H1 (cell line): ENCODE measurements around the gene ASTN1. TPM values are rescaled to one million over a fixed set of nuclear protein-coding genes. Genes with fewer than 3 reads are reported as not detected.

Source experiments
- CTCF ChIA-PET: fragments of 300-600 bp; sonication (Branson Sonifier 250); formaldehyde crosslinking; loops from one replicate; lab custom pipeline; 2021; ENCODE audit not compliant: partially characterized antibody; lab: Charles Lee
- POLR2A ChIA-PET: fragments of 300-600 bp; sonication (Branson Sonifier 250); formaldehyde crosslinking; loops from one replicate; lab custom pipeline; 2021; ENCODE audit warnings: inconsistent platforms; ENCODE audit not compliant: partially characterized antibody; lab: Charles Lee
- DNase-seq, 2 experiments: peaks; one replicate each; pipeline versions ENCODE4 v3.0.0 to v3.0.0-alpha.2; 2010 to 2022; ENCODE audit warnings: low spot score in 2 of 2, low read depth in 1 of 2, mixed read lengths in 1 of 2
- FAIRE-seq: peaks from 2 replicates; lab custom pipeline; 2011; peaks lifted over from hg19 to GRCh38; lab: Jason Lieb, UNC
- H2AFZ ChIP-seq: 2 replicates; pipeline ENCODE4 v1.8.1; 2012; ENCODE audit warnings: low read length, inconsistent platforms
- H2AK5ac ChIP-seq: 2 replicates; pipeline ENCODE4 v1.6.1; 2013; ENCODE audit warnings: low read depth, low read length
- H2BK120ac ChIP-seq: replicated peaks from 2 replicates; pipeline ENCODE3; 2013; ENCODE audit warnings: low read depth, low read length, inconsistent platforms
- H2BK12ac ChIP-seq: 2 replicates; pipeline ENCODE4 v1.6.1; 2013; ENCODE audit warnings: low read depth, low read length
- H2BK15ac ChIP-seq: 2 replicates; pipeline ENCODE4 v1.6.1; 2013; ENCODE audit warnings: low read length
- H2BK20ac ChIP-seq: 2 replicates; pipeline ENCODE4 v1.6.1; 2013; ENCODE audit warnings: low read length
- H2BK5ac ChIP-seq: 2 replicates; pipeline ENCODE4 v1.6.1; 2013; ENCODE audit warnings: low read depth, low read length
- H3K14ac ChIP-seq: 2 replicates; pipeline ENCODE4 v1.6.1; 2013; ENCODE audit warnings: inconsistent platforms; ENCODE audit not compliant: insufficient read length
- H3K18ac ChIP-seq: 2 replicates; pipeline ENCODE4 v1.6.1; 2013; ENCODE audit warnings: low read length; ENCODE audit errors: extremely low read depth
- H3K23ac ChIP-seq: 2 replicates; pipeline ENCODE4 v1.6.1; 2013; ENCODE audit warnings: inconsistent platforms; ENCODE audit not compliant: insufficient read length
- H3K23me2 ChIP-seq: 2 replicates; pipeline ENCODE4 v1.6.1; 2013; ENCODE audit warnings: low read depth, low read length
- H3K27ac ChIP-seq: 2 replicates; pipeline ENCODE4 v1.6.1; 2011; ENCODE audit warnings: low read depth, low read length, inconsistent platforms
- H3K27me3 ChIP-seq, 4 experiments: replicated peaks in 1 of 4; 1 replicate in 1 of 4; 2 replicates in 3 of 4; pipeline versions ENCODE4 v1.6.1 to v1.8.1; 2011 to 2013; ENCODE audit warnings: low read length in 3 of 4, mild to moderate bottlenecking in 3 of 4, inconsistent platforms in 2 of 4, mixed read lengths in 2 of 4, moderate library complexity in 1 of 4; ENCODE audit not compliant: control insufficient read depth in 3 of 4, insufficient read depth in 3 of 4; ENCODE audit errors: extremely low read depth in 1 of 4
- H3K36me3 ChIP-seq, 4 experiments: 2 replicates each; pipeline versions ENCODE4 v1.6.1 to v1.8.1; 2011 to 2013; ENCODE audit warnings: mild to moderate bottlenecking in 4 of 4, low read length in 3 of 4, moderate library complexity in 2 of 4, control low read depth in 1 of 4, inconsistent platforms in 1 of 4; ENCODE audit not compliant: insufficient read depth in 4 of 4, control insufficient read depth in 2 of 4
- H3K4ac ChIP-seq: replicated peaks from 2 replicates; pipeline ENCODE3; 2013; ENCODE audit warnings: low read length, low read depth, mixed read lengths, inconsistent platforms; ENCODE audit not compliant: insufficient read length
- H3K4me1 ChIP-seq, 4 experiments: replicated peaks in 1 of 4; 1 replicate in 1 of 4; 2 replicates in 3 of 4; pipeline versions ENCODE4 v1.6.1 to v1.8.1; 2011 to 2013; ENCODE audit warnings: low read length in 3 of 4, inconsistent platforms in 2 of 4, mixed read lengths in 1 of 4; ENCODE audit not compliant: insufficient read depth in 4 of 4, control insufficient read depth in 3 of 4
- H3K4me2 ChIP-seq, 2 experiments: 2 replicates each; pipeline versions ENCODE4 v1.6.1 to v1.8.1; 2011 to 2013; ENCODE audit warnings: low read depth in 2 of 2, low read length in 2 of 2, control low read depth in 1 of 2, inconsistent platforms in 1 of 2, mild to moderate bottlenecking in 1 of 2; ENCODE audit not compliant: insufficient read depth in 1 of 2
- H3K4me3 ChIP-seq, 4 experiments: fragments of 200-600, 300-600 bp in 1 of 4; sonication (generic), shearing (Covaris generic), sonication (Bioruptor Twin) in 1 of 4; 2 replicates each; pipeline versions ENCODE4 v1.5.1 to v1.8.1; 2011 to 2016; ENCODE audit warnings: low read length in 4 of 4, low read depth in 3 of 4, control low read depth in 2 of 4, inconsistent platforms in 2 of 4, mild to moderate bottlenecking in 2 of 4, mixed read lengths in 1 of 4, moderate library complexity in 1 of 4; ENCODE audit not compliant: insufficient read depth in 2 of 4; ENCODE audit errors: extremely low read depth in 1 of 4
- H3K56ac ChIP-seq: replicated peaks from 2 replicates; pipeline ENCODE3; 2013; ENCODE audit warnings: low read depth, mild to moderate bottlenecking, mixed read lengths, low read length, inconsistent platforms; ENCODE audit not compliant: insufficient read length
- H3K79me1 ChIP-seq: 2 replicates; pipeline ENCODE4 v1.6.1; 2013; ENCODE audit warnings: low read depth, low read length, control low read depth
- H3K79me2 ChIP-seq, 2 experiments: 2 replicates each; pipeline versions ENCODE4 v1.6.1 to v1.8.1; 2012 to 2013; ENCODE audit warnings: low read length in 2 of 2, mild to moderate bottlenecking in 2 of 2, inconsistent platforms in 1 of 2; ENCODE audit not compliant: insufficient read depth in 2 of 2, control insufficient read depth in 1 of 2
- H3K9ac ChIP-seq, 4 experiments: replicated peaks in 1 of 4; 1 replicate in 1 of 4; 2 replicates in 3 of 4; pipeline versions ENCODE4 v1.6.1 to v1.8.1; 2011 to 2013; ENCODE audit warnings: low read depth in 3 of 4, low read length in 3 of 4, control low read depth in 2 of 4, mild to moderate bottlenecking in 2 of 4, moderate library complexity in 2 of 4, inconsistent platforms in 1 of 4; ENCODE audit errors: extremely low read depth in 1 of 4
- H3K9me3 ChIP-seq, 2 experiments: 2 replicates each; pipeline versions ENCODE4 v1.6.1 to v1.8.1; 2012 to 2013; ENCODE audit warnings: mild to moderate bottlenecking in 2 of 2, moderate library complexity in 2 of 2, control low read depth in 1 of 2, inconsistent platforms in 1 of 2, low read depth in 1 of 2, low read length in 1 of 2, mixed read lengths in 1 of 2; ENCODE audit not compliant: insufficient read depth in 2 of 2
- H4K20me1 ChIP-seq, 2 experiments: replicated peaks in 1 of 2; 2 replicates each; pipeline versions ENCODE3 to v1.8.1; 2011 to 2013; ENCODE audit warnings: inconsistent platforms in 2 of 2, low read length in 2 of 2, mild to moderate bottlenecking in 1 of 2; ENCODE audit not compliant: insufficient read depth in 2 of 2, control insufficient read depth in 1 of 2
- H4K5ac ChIP-seq: 2 replicates; pipeline ENCODE4 v1.6.1; 2013; ENCODE audit warnings: low read length, low read depth, mixed read lengths, inconsistent platforms; ENCODE audit not compliant: insufficient read length
- H4K8ac ChIP-seq: 2 replicates; pipeline ENCODE4 v1.8.0; 2013; ENCODE audit warnings: mild to moderate bottlenecking, moderate library complexity, low read length, inconsistent platforms; ENCODE audit not compliant: insufficient read depth; ENCODE audit errors: extremely low read depth
- H4K91ac ChIP-seq: replicated peaks from 2 replicates; pipeline ENCODE3; 2013; ENCODE audit warnings: low read length, mixed read lengths, inconsistent platforms; ENCODE audit not compliant: insufficient read length
- ASH2L ChIP-seq: fragments of 200-600, 300-600 bp; sonication (generic); IDR thresholded peaks from one replicate; pipeline ENCODE4 v1.7.1; 2017; ENCODE audit warnings: low read length
- CBX8 ChIP-seq: fragments of 300-800, 300-1000 bp; sonication (generic); IDR thresholded peaks from 2 replicates; pipeline ENCODE4 v1.7.1; 2016; ENCODE audit warnings: low read depth, low read length, borderline replicate concordance
- CHD2 ChIP-seq: IDR thresholded peaks from 2 replicates; pipeline ENCODE4 v1.6.1; 2012; ENCODE audit warnings: low read length, improper control_type of control experiment
- CTBP2 ChIP-seq: IDR thresholded peaks from 2 replicates; pipeline ENCODE4 v1.7.0; 2011; ENCODE audit warnings: borderline replicate concordance, mild to moderate bottlenecking, moderate library complexity, mixed read lengths, low read length; ENCODE audit not compliant: insufficient read depth, insufficient read length
- KDM4A ChIP-seq: IDR thresholded peaks from one replicate; pipeline ENCODE4 v1.7.1; 2012; ENCODE audit warnings: low read depth, mild to moderate bottlenecking, moderate library complexity, low read length, inconsistent platforms; ENCODE audit not compliant: severe bottlenecking
- SIN3A ChIP-seq, 2 experiments: IDR thresholded peaks in 1 of 2; conservative IDR thresholded peaks in 1 of 2; 2 replicates each; pipeline ENCODE4 v1.6.1; 2011 to 2012; ENCODE audit warnings: low read length in 2 of 2, improper control_type of control experiment in 1 of 2, low read depth in 1 of 2, mild to moderate bottlenecking in 1 of 2
- SP1 ChIP-seq: IDR thresholded peaks from 2 replicates; pipeline ENCODE4 v1.6.1; 2011; ENCODE audit warnings: low read depth, low read length
- SRF ChIP-seq: IDR thresholded peaks from 2 replicates; pipeline ENCODE4 v1.6.1; 2011; ENCODE audit warnings: mild to moderate bottlenecking, low read depth, low read length, moderate library complexity
- SUZ12 ChIP-seq: fragments of 200-600 bp; sonication (generic); IDR thresholded peaks from 2 replicates; pipeline ENCODE4 v1.6.1; 2012; ENCODE audit warnings: mild to moderate bottlenecking, inconsistent platforms, low read length, moderate library complexity, mixed read lengths
- TAF1 ChIP-seq: IDR thresholded peaks from 2 replicates; pipeline ENCODE4 v1.6.1; 2011; ENCODE audit warnings: mild to moderate bottlenecking, low read depth, low read length
- TBP ChIP-seq: IDR thresholded peaks from 2 replicates; pipeline ENCODE4 v1.6.1; 2011; ENCODE audit warnings: low read depth, low read length, improper control_type of control experiment
- TEAD4 ChIP-seq: IDR thresholded peaks from 2 replicates; pipeline ENCODE4 v1.6.1; 2012; ENCODE audit warnings: low read depth, low read length, inconsistent platforms, mixed read lengths
- WGBS, 2 experiments: shearing (Covaris generic) in 1 of 2; methylation state at CpG; one replicate each; pipeline versions ENCODE4 v1.1.6 to v1.1.7; 2013 to 2015; ENCODE audit warnings: low lambda C conversion rate in 2 of 2, mixed read lengths in 2 of 2, inconsistent platforms in 1 of 2, low coverage in 1 of 2, missing lambda C conversion rate in 1 of 2; ENCODE audit not compliant: insufficient replicate concordance in 2 of 2, insufficient coverage in 1 of 2, insufficient read length in 1 of 2; ENCODE audit errors: extremely low coverage in 1 of 2, missing lambda C conversion rate in 1 of 2; 5-methylcytosine and 5-hydroxymethylcytosine counted together
- polyA plus RNA-seq, 7 experiments: library from polyadenylated mRNA; depleted of rRNA in 3 of 7; stranded (reverse) in 5 of 7; unstranded in 2 of 7; fragments of >200 nt in 5 of 7; fragments of 200-250 nt in 2 of 7; gene quantifications; 1 replicate in 5 of 7; 2 replicates in 1 of 7; 4 replicates in 1 of 7; pipeline versions ENCODE4 v1.2.1 to v1.2.3, GENCODE V29; 2011 to 2013; ENCODE audit warnings: missing spikeins in 2 of 7, mixed read lengths in 2 of 7
- total RNA-seq: library from RNA; stranded (reverse); fragmentation: NEBNext Ultra II Directional; extraction: Animal tissue kit (Norgen Biotek cat#: 25700); gene quantifications from 2 replicates; pipeline ENCODE4 v1.2.1, GENCODE V29; 2021

ASTN1 gene
- total and polyA plus RNA-seq, 2 of the 8 experiments (the other 6 are each of a cell fraction or from before 2014, with no cell fraction given) = 2.9 to 4.1 TPM

GRCh38 chr1:177170756-177171535, 6.4 kb upstream of the ASTN1 start, which contains the start of gene BRINP2:
TSS of gene BRINP2 (plus strand) at chr1:177170958. CDS start at chr1:177229877, 58,919 bp downstream.
- Histone ChIP-seq H2BK5ac (no peak within 1 kb of the TSS), H3K4ac (no peak within 1 kb of the TSS), H3K9me3 (no peaks in the 10 kb centered on the region), H3K4me3 (peak within 1 kb of the TSS; percentile 46 to 71 (median 54)), H2AK5ac (no peak within 1 kb of the TSS), H3K14ac (no peak within 1 kb of the TSS), H4K20me1 (peaks cover 0 to 5% of the 10 kb centered on the region in 2 experiments), H3K27ac (no peak within 1 kb of the TSS), H2BK12ac (no peak within 1 kb of the TSS), H2AFZ (no peak within 1 kb of the TSS; the same call in 1 of the 2 replicates), H3K79me1 (no peaks in the 10 kb centered on the region), H3K18ac (no peak within 1 kb of the TSS), H3K36me3 (no peaks in the 10 kb centered on the region), H2BK15ac (no peak within 1 kb of the TSS), H3K4me2 (peak within 1 kb of the TSS; percentile 75 to 77), H3K4me1 (peaks cover 0 to 4% (median 2%) of the 10 kb centered on the region in 4 experiments; a peak in 5 of 7 replicates), H4K91ac (no peak within 1 kb of the TSS), H3K27me3 (peaks cover 24 to 61% (median 52%) of the 10 kb centered on the region in 4 experiments), H4K5ac (no peak within 1 kb of the TSS), H2BK20ac (no peak within 1 kb of the TSS), H3K56ac (no peak within 1 kb of the TSS), H3K23ac (no peak within 1 kb of the TSS), H3K79me2 (no peaks in the 10 kb centered on the region), H3K23me2 (peaks cover 6% of the 10 kb centered on the region), H3K9ac (no peak within 1 kb of the TSS; a peak in 1 of 7 replicates), H4K8ac (no peak within 1 kb of the TSS), H2BK120ac (no peak within 1 kb of the TSS)
- DNase-seq = peak; percentile 46 to 89
- WGBS, 2 experiments = 3% methylated on average over 47 of the region's 49 CpGs; no CpG with 5 or more reads in 1 of the 2 experiments
- FAIRE-seq = peak; percentile 75
- ChIA-PET POLR2A (interaction anchor here (0.8 to 1.1 kb wide), 2 partner anchors 9 to 186 kb away, joined by 3 to 5 read pairs; no protein-coding TSS in a partner anchor), CTCF (interaction anchor here (0.8 to 3.6 kb wide), 10 partner anchors 10 to 274 kb away, joined by 3 to 32 read pairs (median 3); no protein-coding TSS in a partner anchor)
- TF ChIP-seq CTBP2 = peak; percentile 94
- no peak for TF ChIP-seq CBX8
- 0 out of 4 replicates have a peak, but pooled peaks of 1 of the 2 experiments have one; percentile 39 for TF ChIP-seq SIN3A (conservative IDR thresholded peaks at IDR 0.05 in 1 of 2, IDR thresholded peaks at IDR 0.05 in 1 of 2; ENCODE audit: low read depth in 1 of 2, low read length in 2 of 2)
- TF ChIP-seq TEAD4 = no peak
- peak; percentile 79 for TF ChIP-seq TAF1
- TF ChIP-seq ASH2L = peak; percentile 85
- no peak for TF ChIP-seq SRF
- peak; percentile 60 for TF ChIP-seq KDM4A
- TF ChIP-seq CHD2 = peak; percentile 74
- peak; percentile 95 for TF ChIP-seq SP1
- TF ChIP-seq TBP = peak; percentile 80
- peak; percentile 77 for TF ChIP-seq SUZ12
